H9 (cell line): ENCODE measurements around the gene FAM210A. TPM values are rescaled to one million over a fixed set of nuclear protein-coding genes. Genes with fewer than 3 reads are reported as not detected.

Experiments used
- DNase-seq: peaks from one replicate; pipeline ENCODE4 v3.0.0-alpha.2; 2017
- H2AFZ ChIP-seq: one replicate; pipeline ENCODE4 v1.6.1; 2013; ENCODE audit warnings: mild to moderate bottlenecking, low read length, control low read depth, moderate library complexity
- H2AK5ac ChIP-seq: 2 replicates; pipeline ENCODE4 v1.6.1; 2013; ENCODE audit warnings: low read length, control low read depth, mixed read lengths; ENCODE audit not compliant: insufficient read length
- H2BK120ac ChIP-seq: one replicate; pipeline ENCODE4 v1.6.1; 2013; ENCODE audit warnings: low read depth, mild to moderate bottlenecking, low read length, control low read depth, inconsistent platforms; ENCODE audit not compliant: poor library complexity, severe bottlenecking
- H2BK12ac ChIP-seq: 2 replicates; pipeline ENCODE4 v1.6.1; 2013; ENCODE audit warnings: low read length, control low read depth, mixed read lengths, low read depth; ENCODE audit not compliant: insufficient read length
- H2BK15ac ChIP-seq: 2 replicates; pipeline ENCODE4 v1.6.1; 2013; ENCODE audit warnings: low read depth, low read length, control low read depth
- H2BK20ac ChIP-seq: one replicate; pipeline ENCODE4 v1.6.1; 2013; ENCODE audit warnings: low read depth, mild to moderate bottlenecking, low read length, control low read depth, inconsistent platforms; ENCODE audit not compliant: poor library complexity, severe bottlenecking
- H2BK5ac ChIP-seq: 2 replicates; pipeline ENCODE4 v1.6.1; 2013; ENCODE audit warnings: low read length, control low read depth, mixed read lengths; ENCODE audit not compliant: insufficient read length
- H3K14ac ChIP-seq: 2 replicates; pipeline ENCODE4 v1.6.1; 2013; ENCODE audit warnings: low read length, control low read depth; ENCODE audit not compliant: insufficient read depth
- H3K18ac ChIP-seq: 2 replicates; pipeline ENCODE4 v1.6.1; 2013; ENCODE audit warnings: low read depth, mild to moderate bottlenecking, mixed read lengths, low read length, control low read depth; ENCODE audit not compliant: insufficient read length
- H3K23ac ChIP-seq: 2 replicates; pipeline ENCODE4 v1.6.1; 2013; ENCODE audit warnings: low read length, control low read depth, mixed read lengths, low read depth; ENCODE audit not compliant: insufficient read length
- H3K23me2 ChIP-seq: 2 replicates; pipeline ENCODE4 v1.6.1; 2013; ENCODE audit warnings: low read depth, mild to moderate bottlenecking, mixed read lengths, low read length, control low read depth; ENCODE audit not compliant: insufficient read length, poor library complexity, severe bottlenecking
- H3K27ac ChIP-seq: 2 replicates; pipeline ENCODE4 v1.5.1; 2013; ENCODE audit warnings: low read length, control low read depth, mixed read lengths, low read depth; ENCODE audit not compliant: insufficient read length
- H3K27me3 ChIP-seq: 2 replicates; pipeline ENCODE4 v1.6.1; 2013; ENCODE audit warnings: low read length, control low read depth, inconsistent platforms; ENCODE audit not compliant: insufficient read depth
- H3K4ac ChIP-seq: 2 replicates; pipeline ENCODE4 v1.6.1; 2013; ENCODE audit warnings: low read depth, mild to moderate bottlenecking, control low read depth, inconsistent platforms, low read length, moderate library complexity
- H3K4me1 ChIP-seq: 2 replicates; pipeline ENCODE4 v1.6.1; 2013; ENCODE audit warnings: low read length, control low read depth, inconsistent platforms; ENCODE audit not compliant: insufficient read depth
- H3K4me2 ChIP-seq: 2 replicates; pipeline ENCODE4 v1.6.1; 2013; ENCODE audit warnings: low read length, control low read depth, mixed read lengths; ENCODE audit not compliant: insufficient read length, insufficient read depth
- H3K56ac ChIP-seq: 2 replicates; pipeline ENCODE4 v1.6.1; 2013; ENCODE audit warnings: low read depth, mild to moderate bottlenecking, mixed read lengths, low read length, control low read depth; ENCODE audit not compliant: insufficient read length
- H3K79me1 ChIP-seq: 2 replicates; pipeline ENCODE4 v1.6.1; 2013; ENCODE audit warnings: low read depth, mild to moderate bottlenecking, moderate library complexity, low read length, control low read depth, inconsistent platforms; ENCODE audit not compliant: insufficient read depth, poor library complexity, severe bottlenecking
- H3K79me2 ChIP-seq: 2 replicates; pipeline ENCODE4 v1.6.1; 2013; ENCODE audit warnings: low read length, control low read depth, inconsistent platforms; ENCODE audit not compliant: insufficient read depth
- H3K9ac ChIP-seq: 2 replicates; pipeline ENCODE4 v1.6.1; 2013; ENCODE audit warnings: low read length, control low read depth, mixed read lengths; ENCODE audit not compliant: insufficient read length; ENCODE audit errors: extremely low read depth
- H3K9me3 ChIP-seq: one replicate; pipeline ENCODE4 v1.6.1; 2013; ENCODE audit warnings: low read depth, low read length, inconsistent platforms; ENCODE audit not compliant: control insufficient read depth
- H3T11ph ChIP-seq: one replicate; pipeline ENCODE4 v1.6.1; 2013; ENCODE audit warnings: mild to moderate bottlenecking, low read length, control low read depth, inconsistent platforms
- H4K20me1 ChIP-seq: one replicate; pipeline ENCODE4 v1.6.1; 2013; ENCODE audit not compliant: control insufficient read depth, insufficient read length, insufficient read depth
- H4K5ac ChIP-seq: 2 replicates; pipeline ENCODE4 v1.6.1; 2013; ENCODE audit warnings: low read depth, mild to moderate bottlenecking, mixed read lengths, low read length, control low read depth; ENCODE audit not compliant: insufficient read length
- H4K8ac ChIP-seq: replicated peaks from 2 replicates; pipeline ENCODE4 v1.6.1; 2013; ENCODE audit warnings: low read length, control low read depth, mixed read lengths, low read depth; ENCODE audit not compliant: insufficient read length
- H4K91ac ChIP-seq: 2 replicates; pipeline ENCODE4 v1.6.1; 2013; ENCODE audit warnings: low read depth, mild to moderate bottlenecking, moderate library complexity, mixed read lengths, low read length, control low read depth; ENCODE audit not compliant: insufficient read length
- H3K27ac Mint-ChIP-seq, 3 experiments: 2 replicates in 2 of 3; 3 replicates in 1 of 3; pipeline ENCODE4 v1.8.0; 2020 to 2021; ENCODE audit warnings: mixed read lengths in 3 of 3, mild to moderate bottlenecking in 1 of 3, moderate library complexity in 1 of 3
- H3K27me3 Mint-ChIP-seq: 2 replicates; pipeline ENCODE4 v1.8.0; 2021; ENCODE audit warnings: low read depth, mild to moderate bottlenecking, moderate library complexity, mixed read lengths
- H3K36me3 Mint-ChIP-seq, 3 experiments: 2 replicates in 2 of 3; 3 replicates in 1 of 3; pipeline ENCODE4 v1.8.0; 2020 to 2021; ENCODE audit warnings: low read depth in 3 of 3, mixed read lengths in 3 of 3; ENCODE audit not compliant: insufficient read depth in 1 of 3
- H3K4me1 Mint-ChIP-seq, 2 experiments: 2 replicates each; pipeline ENCODE4 v1.8.0; 2020; ENCODE audit warnings: mixed read lengths in 2 of 2
- H3K4me3 Mint-ChIP-seq, 2 experiments: 2 replicates in 1 of 2; 3 replicates in 1 of 2; pipeline ENCODE4 v1.8.0; 2020 to 2021; ENCODE audit warnings: mild to moderate bottlenecking in 2 of 2, mixed read lengths in 2 of 2, moderate library complexity in 1 of 2
- H3K9me3 Mint-ChIP-seq, 2 experiments: 2 replicates in 1 of 2; 3 replicates in 1 of 2; pipeline ENCODE4 v1.8.0; 2020; ENCODE audit warnings: mild to moderate bottlenecking in 2 of 2, mixed read lengths in 2 of 2, moderate library complexity in 1 of 2
- WGBS: extraction: QIAGEN DNeasy Blood & Tissue Kit; methylation state at CpG from one replicate; pipeline ENCODE4 v1.1.7; 2013; ENCODE audit warnings: missing lambda C conversion rate, low lambda C conversion rate, mixed read lengths; ENCODE audit not compliant: insufficient read length; ENCODE audit errors: extremely low coverage; 5-methylcytosine and 5-hydroxymethylcytosine counted together
- total RNA-seq: library from RNA; stranded (reverse); gene quantifications from 2 replicates; pipeline ENCODE4 v1.2.1, GENCODE V29; 2021
- TF ChIP-seq, protein P1 (sequence below): fragments of 200-600 bp; sonication (generic); conservative IDR thresholded peaks from 3 replicates; pipeline ENCODE4 v1.8.0; 2021; ENCODE audit warnings: antibody characterized with exemption, mild to moderate bottlenecking

FAM210A gene
- total RNA-seq, 1 experiment from 2014 or later, result 22.5 TPM

DNA sequence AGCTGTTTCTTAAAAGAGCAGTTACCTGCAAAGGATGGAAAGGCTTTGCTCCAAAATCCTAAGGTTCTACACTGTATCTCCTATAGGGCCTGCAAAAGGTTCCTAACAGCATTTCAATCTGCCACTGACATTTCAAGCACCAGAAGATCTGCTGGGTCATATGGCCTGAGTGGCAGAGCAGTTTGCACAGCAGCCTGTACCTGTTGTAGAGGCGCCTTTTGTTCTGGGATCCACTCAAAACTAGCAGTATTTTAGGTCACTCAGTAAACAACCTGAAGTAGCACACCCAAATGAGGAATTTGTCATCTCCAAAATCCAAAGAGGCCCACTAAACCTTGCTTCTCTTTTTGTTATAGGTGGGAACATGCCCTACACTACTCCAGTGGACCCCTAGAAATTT is 6.2 kb downstream of the FAM210A start:
- H3K23ac ChIP-seq, result no peak overlapping the region
- H3K9me3 ChIP-seq, result no peaks in the 10 kb centered on the region
- no peak overlapping the region for H2BK12ac ChIP-seq
- WGBS, result no CpG with 5 or more reads among the region's 1 CpG
- H2AFZ ChIP-seq, result no peak overlapping the region
- Mint-ChIP-seq H3K9me3 (peaks cover 0 to 7% of the 10 kb centered on the region in 2 experiments; a peak in 2 of 5 replicates), H3K4me3 (no peak overlapping the region), H3K27me3 (no peaks in the 10 kb centered on the region), H3K36me3 (peaks cover 7 to 9% (median 9%) of the 10 kb centered on the region in 3 experiments; a peak in 5 of 7 replicates), H3K27ac (no peak overlapping the region), H3K4me1 (peaks cover 3 to 7% of the 10 kb centered on the region in 2 experiments)
- H3K27me3 ChIP-seq, result no peaks in the 10 kb centered on the region
- no peak overlapping the region for H2BK5ac ChIP-seq
- H3K79me2 ChIP-seq, result peaks cover 16% of the 10 kb centered on the region; the same call in 1 of the 2 replicates
- H2BK20ac ChIP-seq, result no peak overlapping the region
- TF ChIP-seq, protein P1, sequence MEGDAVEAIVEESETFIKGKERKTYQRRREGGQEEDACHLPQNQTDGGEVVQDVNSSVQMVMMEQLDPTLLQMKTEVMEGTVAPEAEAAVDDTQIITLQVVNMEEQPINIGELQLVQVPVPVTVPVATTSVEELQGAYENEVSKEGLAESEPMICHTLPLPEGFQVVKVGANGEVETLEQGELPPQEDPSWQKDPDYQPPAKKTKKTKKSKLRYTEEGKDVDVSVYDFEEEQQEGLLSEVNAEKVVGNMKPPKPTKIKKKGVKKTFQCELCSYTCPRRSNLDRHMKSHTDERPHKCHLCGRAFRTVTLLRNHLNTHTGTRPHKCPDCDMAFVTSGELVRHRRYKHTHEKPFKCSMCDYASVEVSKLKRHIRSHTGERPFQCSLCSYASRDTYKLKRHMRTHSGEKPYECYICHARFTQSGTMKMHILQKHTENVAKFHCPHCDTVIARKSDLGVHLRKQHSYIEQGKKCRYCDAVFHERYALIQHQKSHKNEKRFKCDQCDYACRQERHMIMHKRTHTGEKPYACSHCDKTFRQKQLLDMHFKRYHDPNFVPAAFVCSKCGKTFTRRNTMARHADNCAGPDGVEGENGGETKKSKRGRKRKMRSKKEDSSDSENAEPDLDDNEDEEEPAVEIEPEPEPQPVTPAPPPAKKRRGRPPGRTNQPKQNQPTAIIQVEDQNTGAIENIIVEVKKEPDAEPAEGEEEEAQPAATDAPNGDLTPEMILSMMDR, result no peak
- H3T11ph ChIP-seq, result no peak overlapping the region
- no peak overlapping the region for H4K5ac ChIP-seq
- peaks cover 2% of the 10 kb centered on the region for H3K79me1 ChIP-seq
- H3K14ac ChIP-seq, result no peak overlapping the region
- no peak overlapping the region for H3K56ac ChIP-seq
- DNase-seq, result no peak
- H3K4ac ChIP-seq, result no peak overlapping the region
- no peak overlapping the region for H3K9ac ChIP-seq
- no peak overlapping the region for H3K4me2 ChIP-seq
- no peak overlapping the region for H2BK120ac ChIP-seq
- no peak overlapping the region for H4K91ac ChIP-seq
- H4K20me1 ChIP-seq, result no peaks in the 10 kb centered on the region
- no peaks in the 10 kb centered on the region for H3K4me1 ChIP-seq
- H2AK5ac ChIP-seq, result no peak overlapping the region
- H3K18ac ChIP-seq, result no peak overlapping the region
- H4K8ac ChIP-seq, result no peak overlapping the region
- H3K27ac ChIP-seq, result no peak overlapping the region
- no peaks in the 10 kb centered on the region for H3K23me2 ChIP-seq
- no peak overlapping the region for H2BK15ac ChIP-seq
